Inferior parietal cortex (tissue), 1 donor: Measurements from ENCODE around the gene CYP51A1.
"Not testable (repeated sequence)": the region's sequence is repeated elsewhere in the genome, so short reads cannot be mapped to it uniquely, and the experiment has no call there.

Experiments used
- DNase-seq: peaks from one replicate; pipeline ENCODE4 v3.0.0-alpha.2; 2016; ENCODE audit errors: extremely low spot score

Gene CYP51A1

GRCh38 chr7:92131093-92131492, 3.2 kb downstream of the CYP51A1 start:
- no peak for DNase-seq

DNA sequence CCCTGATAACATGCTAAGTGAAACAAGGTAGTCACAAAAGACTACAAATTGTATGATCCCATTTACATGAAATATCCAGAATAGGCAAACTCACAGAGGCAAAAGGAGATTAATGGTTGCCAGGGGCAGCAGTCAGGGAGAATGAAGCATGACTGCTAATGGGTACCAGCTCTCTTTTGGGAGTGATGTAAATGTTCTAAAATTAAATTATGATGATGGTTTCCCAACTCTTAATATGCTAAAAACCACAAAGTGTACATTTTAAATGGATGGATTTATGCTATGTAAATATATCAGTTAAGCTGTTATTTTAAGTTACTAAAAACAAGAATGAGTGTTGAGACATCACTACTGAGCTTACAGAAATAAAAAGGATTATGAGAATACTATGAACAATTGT, 12.6 kb downstream of the CYP51A1 start:
- DNase-seq: no peak

- DNase-seq: no peak
Measured at GRCh38 chr7:92119213-92119759, 15.0 kb downstream of the CYP51A1 start.

- no peak for DNase-seq
Measured at GRCh38 chr7:92116949-92117348, 17.3 kb downstream of the CYP51A1 start.

- DNase-seq: no peak
Measured at GRCh38 chr7:92115821-92116220, 18.5 kb downstream of the CYP51A1 start.

- no peak for DNase-seq
Measured at GRCh38 chr7:92110857-92111256, 23.4 kb downstream of the CYP51A1 start.

DNA sequence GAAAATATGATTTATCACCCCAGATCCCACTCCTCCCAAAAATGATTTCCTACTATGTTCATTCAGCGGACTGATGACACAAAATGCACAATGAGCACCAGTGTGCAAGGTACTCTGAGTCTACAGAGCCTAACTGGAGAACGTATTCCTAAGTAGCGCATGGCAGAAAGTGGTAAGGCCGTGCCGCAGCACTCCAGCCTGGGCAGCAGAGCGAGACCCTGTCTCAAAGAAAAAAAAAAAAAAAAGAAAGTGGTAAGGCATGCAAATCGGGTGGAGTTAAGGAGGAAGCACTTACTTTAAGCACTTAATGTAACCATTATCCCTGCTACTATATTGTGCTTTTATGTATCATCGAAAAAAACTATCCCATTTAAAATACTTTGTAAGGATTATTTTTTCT, 25.5 kb downstream of the CYP51A1 start:
- DNase-seq: no peak

DNA sequence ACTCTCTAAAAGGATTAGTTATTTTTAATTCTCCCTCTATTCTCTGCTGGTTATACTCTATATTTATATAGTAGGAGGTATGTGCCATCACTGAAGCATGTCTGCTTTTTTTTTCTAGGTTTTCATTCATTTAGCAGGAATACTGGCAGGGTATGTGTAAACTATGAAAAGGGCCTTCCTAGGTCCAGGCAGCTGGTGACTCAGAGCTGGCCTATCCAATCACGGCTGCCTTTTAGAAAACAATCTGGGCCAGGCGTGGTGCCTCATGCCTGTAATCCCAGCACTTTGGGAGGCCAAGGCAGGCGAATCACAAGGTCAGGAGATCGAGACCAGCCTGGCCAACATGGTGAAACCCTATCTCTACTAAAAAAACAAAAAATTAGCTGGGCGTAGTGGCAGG, 31.4 kb downstream of the CYP51A1 start:
- not testable (repeated sequence) for DNase-seq

DNA sequence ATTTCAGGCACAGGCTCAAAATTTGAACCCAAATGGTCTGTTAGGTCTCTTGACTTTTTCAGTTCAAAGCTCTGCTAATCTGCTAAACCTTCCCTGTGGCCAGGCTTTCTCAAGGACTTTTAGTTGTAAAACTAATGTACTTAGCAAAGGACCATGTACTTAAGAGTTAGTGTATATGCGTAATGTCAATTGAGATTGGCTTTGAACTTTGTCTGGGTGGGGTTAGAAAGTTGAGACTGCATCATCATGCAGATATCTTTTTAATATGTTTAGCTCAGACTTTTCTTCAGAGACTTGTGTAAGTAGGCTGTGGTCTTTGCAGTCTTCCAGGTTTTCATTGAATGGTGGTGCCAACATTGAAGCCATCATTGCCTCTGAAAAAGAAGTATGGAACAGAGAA, 33.7 kb downstream of the CYP51A1 start:
- no peak for DNase-seq

- no peak for DNase-seq
Measured at GRCh38 chr7:92095380-92095779, 38.9 kb downstream of the CYP51A1 start.

- no peak for DNase-seq
Measured at GRCh38 chr7:92092210-92092609, 42.1 kb downstream of the CYP51A1 start.

- DNase-seq: no peak
Measured at GRCh38 chr7:92088266-92088665, 46.0 kb downstream of the CYP51A1 start.

DNA sequence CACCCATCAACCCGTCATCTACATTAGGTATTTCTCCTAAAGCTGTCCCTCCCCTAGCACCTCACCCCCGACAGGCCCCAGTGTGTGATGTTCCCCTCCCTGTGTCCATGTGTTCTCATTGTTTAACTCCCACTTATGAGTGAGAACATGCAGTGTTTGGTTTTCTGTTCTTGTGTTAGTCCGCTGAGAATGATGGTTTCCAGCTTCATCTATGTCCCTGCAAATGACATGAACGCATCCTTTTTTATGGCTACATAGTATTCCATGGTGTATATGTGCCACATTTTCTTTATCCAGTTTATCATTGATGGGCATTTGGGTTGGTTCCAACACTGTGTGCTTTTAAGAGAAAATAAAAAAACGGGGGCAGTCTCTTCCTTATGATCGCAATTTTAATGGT, 50.4 kb downstream of the CYP51A1 start:
- DNase-seq: not testable (repeated sequence)

DNA sequence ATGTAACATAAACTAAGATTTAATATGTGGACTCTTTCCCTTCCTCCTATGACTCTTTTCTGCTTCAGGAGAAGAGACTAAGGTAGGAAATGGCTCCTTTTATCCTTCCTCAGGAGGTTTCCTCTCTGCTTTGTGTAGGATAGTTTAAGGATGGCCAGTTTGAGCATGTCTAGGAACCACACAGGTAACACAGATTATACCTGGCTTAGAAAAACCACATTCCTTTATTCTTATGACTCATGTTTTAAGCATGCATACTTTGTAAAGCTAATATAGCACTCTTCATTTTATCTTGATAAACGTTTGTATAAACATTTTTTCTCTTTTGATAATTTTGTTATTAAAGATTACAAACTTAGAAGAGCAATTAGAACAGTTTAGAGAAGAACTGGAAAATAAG, 57.8 kb downstream of the CYP51A1 start:
- no peak for DNase-seq

DNA sequence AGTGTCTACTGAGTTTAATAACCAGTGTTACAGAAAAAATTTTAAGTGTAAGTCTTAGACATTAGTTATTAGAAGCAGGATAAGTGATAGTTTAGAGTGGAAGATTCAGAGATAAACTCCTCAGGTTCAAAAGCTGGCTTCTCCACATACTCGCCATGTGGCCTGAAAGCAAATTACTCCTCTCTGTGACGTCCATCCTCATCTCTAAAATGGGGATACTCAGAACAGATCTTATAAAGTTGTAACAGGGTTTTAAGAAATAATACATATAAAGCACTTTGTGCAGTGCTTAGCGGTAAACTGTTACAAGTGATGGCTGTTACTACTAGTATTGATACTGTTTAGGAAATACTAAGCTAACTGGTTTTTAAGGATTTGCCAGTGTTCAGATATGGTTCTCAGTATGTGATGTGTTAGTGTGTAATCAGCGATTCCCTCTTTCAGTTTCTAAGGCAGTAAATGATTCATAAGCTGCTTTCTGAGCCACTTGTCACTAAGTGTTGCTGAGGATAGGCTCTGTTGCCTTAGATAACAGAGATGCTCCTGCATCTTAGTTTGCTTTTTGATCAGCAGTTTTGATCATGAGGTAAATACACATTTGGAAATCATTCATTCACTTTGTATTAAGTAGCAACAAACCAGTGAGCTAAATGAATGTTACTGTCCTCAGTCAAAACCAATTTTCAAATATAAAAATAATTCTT, 58.7 kb downstream of the CYP51A1 start:
- DNase-seq: no peak

DNA sequence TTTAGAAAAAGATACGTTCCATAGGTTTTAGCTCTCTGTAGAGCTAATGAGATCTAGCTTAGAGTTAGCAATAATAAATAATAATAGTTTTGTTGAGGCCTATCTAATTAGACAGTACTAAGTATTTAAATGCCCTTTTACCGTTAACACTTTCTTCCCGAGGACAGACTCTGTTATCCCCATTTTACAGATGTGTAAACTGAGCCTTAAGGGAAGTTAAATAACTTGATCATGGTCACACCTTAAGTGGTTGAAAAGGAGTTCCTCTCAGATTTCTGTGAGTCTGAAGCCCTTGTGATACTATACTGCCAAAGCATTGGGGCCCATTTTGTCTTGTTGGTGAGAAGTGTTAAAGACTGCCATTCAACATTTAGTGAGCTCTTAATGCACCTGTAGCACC, 61.6 kb downstream of the CYP51A1 start:
- no peak for DNase-seq

DNA sequence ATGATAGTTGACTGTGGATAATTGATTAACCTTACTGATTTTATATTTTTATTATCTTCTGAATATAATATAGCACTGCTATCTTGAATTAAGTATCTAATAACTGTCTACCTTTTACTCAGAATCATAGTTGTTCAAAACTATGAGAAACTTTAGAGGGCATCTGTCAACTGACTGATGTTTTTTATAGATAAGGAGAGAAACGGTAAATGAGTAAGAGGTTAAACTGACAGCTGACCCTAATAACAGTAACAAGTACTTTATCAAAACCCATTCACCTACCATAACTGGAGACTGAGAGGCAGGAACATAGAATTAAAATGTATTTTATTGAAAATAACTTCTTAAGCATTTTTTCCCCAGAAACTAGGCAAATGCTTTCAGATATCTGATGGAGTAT, 62.2 kb downstream of the CYP51A1 start:
- no peak for DNase-seq

GRCh38 chr7:92071032-92071431, 63.2 kb downstream of the CYP51A1 start:
- DNase-seq: no peak

- no peak for DNase-seq
Measured at GRCh38 chr7:92064438-92065029, 69.7 kb downstream of the CYP51A1 start.
